H9 (cell line): Measurements from ENCODE around the gene ADAMTSL3. TPM values are rescaled to one million over a fixed set of nuclear protein-coding genes. Genes with fewer than 3 reads are reported as not detected.

Source experiments
- DNase-seq: peaks from one replicate; pipeline ENCODE4 v3.0.0-alpha.2; 2017
- H2AFZ ChIP-seq: one replicate; pipeline ENCODE4 v1.6.1; 2013; ENCODE audit warnings: mild to moderate bottlenecking, low read length, control low read depth, moderate library complexity
- H2AK5ac ChIP-seq: 2 replicates; pipeline ENCODE4 v1.6.1; 2013; ENCODE audit warnings: low read length, control low read depth, mixed read lengths; ENCODE audit not compliant: insufficient read length
- H2BK120ac ChIP-seq: one replicate; pipeline ENCODE4 v1.6.1; 2013; ENCODE audit warnings: low read depth, mild to moderate bottlenecking, low read length, control low read depth, inconsistent platforms; ENCODE audit not compliant: poor library complexity, severe bottlenecking
- H2BK12ac ChIP-seq: 2 replicates; pipeline ENCODE4 v1.6.1; 2013; ENCODE audit warnings: low read length, control low read depth, mixed read lengths, low read depth; ENCODE audit not compliant: insufficient read length
- H2BK15ac ChIP-seq: 2 replicates; pipeline ENCODE4 v1.6.1; 2013; ENCODE audit warnings: low read depth, low read length, control low read depth
- H2BK20ac ChIP-seq: one replicate; pipeline ENCODE4 v1.6.1; 2013; ENCODE audit warnings: low read depth, mild to moderate bottlenecking, low read length, control low read depth, inconsistent platforms; ENCODE audit not compliant: poor library complexity, severe bottlenecking
- H2BK5ac ChIP-seq: 2 replicates; pipeline ENCODE4 v1.6.1; 2013; ENCODE audit warnings: low read length, control low read depth, mixed read lengths; ENCODE audit not compliant: insufficient read length
- H3K14ac ChIP-seq: 2 replicates; pipeline ENCODE4 v1.6.1; 2013; ENCODE audit warnings: low read length, control low read depth; ENCODE audit not compliant: insufficient read depth
- H3K18ac ChIP-seq: 2 replicates; pipeline ENCODE4 v1.6.1; 2013; ENCODE audit warnings: low read depth, mild to moderate bottlenecking, mixed read lengths, low read length, control low read depth; ENCODE audit not compliant: insufficient read length
- H3K23ac ChIP-seq: 2 replicates; pipeline ENCODE4 v1.6.1; 2013; ENCODE audit warnings: low read length, control low read depth, mixed read lengths, low read depth; ENCODE audit not compliant: insufficient read length
- H3K23me2 ChIP-seq: 2 replicates; pipeline ENCODE4 v1.6.1; 2013; ENCODE audit warnings: low read depth, mild to moderate bottlenecking, mixed read lengths, low read length, control low read depth; ENCODE audit not compliant: insufficient read length, poor library complexity, severe bottlenecking
- H3K27ac ChIP-seq: 2 replicates; pipeline ENCODE4 v1.5.1; 2013; ENCODE audit warnings: low read length, control low read depth, mixed read lengths, low read depth; ENCODE audit not compliant: insufficient read length
- H3K27me3 ChIP-seq: 2 replicates; pipeline ENCODE4 v1.6.1; 2013; ENCODE audit warnings: low read length, control low read depth, inconsistent platforms; ENCODE audit not compliant: insufficient read depth
- H3K4ac ChIP-seq: 2 replicates; pipeline ENCODE4 v1.6.1; 2013; ENCODE audit warnings: low read depth, mild to moderate bottlenecking, control low read depth, inconsistent platforms, low read length, moderate library complexity
- H3K4me1 ChIP-seq: 2 replicates; pipeline ENCODE4 v1.6.1; 2013; ENCODE audit warnings: low read length, control low read depth, inconsistent platforms; ENCODE audit not compliant: insufficient read depth
- H3K4me2 ChIP-seq: 2 replicates; pipeline ENCODE4 v1.6.1; 2013; ENCODE audit warnings: low read length, control low read depth, mixed read lengths; ENCODE audit not compliant: insufficient read length, insufficient read depth
- H3K56ac ChIP-seq: 2 replicates; pipeline ENCODE4 v1.6.1; 2013; ENCODE audit warnings: low read depth, mild to moderate bottlenecking, mixed read lengths, low read length, control low read depth; ENCODE audit not compliant: insufficient read length
- H3K79me1 ChIP-seq: 2 replicates; pipeline ENCODE4 v1.6.1; 2013; ENCODE audit warnings: low read depth, mild to moderate bottlenecking, moderate library complexity, low read length, control low read depth, inconsistent platforms; ENCODE audit not compliant: insufficient read depth, poor library complexity, severe bottlenecking
- H3K79me2 ChIP-seq: 2 replicates; pipeline ENCODE4 v1.6.1; 2013; ENCODE audit warnings: low read length, control low read depth, inconsistent platforms; ENCODE audit not compliant: insufficient read depth
- H3K9ac ChIP-seq: 2 replicates; pipeline ENCODE4 v1.6.1; 2013; ENCODE audit warnings: low read length, control low read depth, mixed read lengths; ENCODE audit not compliant: insufficient read length; ENCODE audit errors: extremely low read depth
- H3K9me3 ChIP-seq: one replicate; pipeline ENCODE4 v1.6.1; 2013; ENCODE audit warnings: low read depth, low read length, inconsistent platforms; ENCODE audit not compliant: control insufficient read depth
- H3T11ph ChIP-seq: one replicate; pipeline ENCODE4 v1.6.1; 2013; ENCODE audit warnings: mild to moderate bottlenecking, low read length, control low read depth, inconsistent platforms
- H4K20me1 ChIP-seq: one replicate; pipeline ENCODE4 v1.6.1; 2013; ENCODE audit not compliant: control insufficient read depth, insufficient read length, insufficient read depth
- H4K5ac ChIP-seq: 2 replicates; pipeline ENCODE4 v1.6.1; 2013; ENCODE audit warnings: low read depth, mild to moderate bottlenecking, mixed read lengths, low read length, control low read depth; ENCODE audit not compliant: insufficient read length
- H4K8ac ChIP-seq: replicated peaks from 2 replicates; pipeline ENCODE4 v1.6.1; 2013; ENCODE audit warnings: low read length, control low read depth, mixed read lengths, low read depth; ENCODE audit not compliant: insufficient read length
- H4K91ac ChIP-seq: 2 replicates; pipeline ENCODE4 v1.6.1; 2013; ENCODE audit warnings: low read depth, mild to moderate bottlenecking, moderate library complexity, mixed read lengths, low read length, control low read depth; ENCODE audit not compliant: insufficient read length
- H3K27ac Mint-ChIP-seq, 3 experiments: 2 replicates in 2 of 3; 3 replicates in 1 of 3; pipeline ENCODE4 v1.8.0; 2020 to 2021; ENCODE audit warnings: mixed read lengths in 3 of 3, mild to moderate bottlenecking in 1 of 3, moderate library complexity in 1 of 3
- H3K27me3 Mint-ChIP-seq: 2 replicates; pipeline ENCODE4 v1.8.0; 2021; ENCODE audit warnings: low read depth, mild to moderate bottlenecking, moderate library complexity, mixed read lengths
- H3K36me3 Mint-ChIP-seq, 3 experiments: 2 replicates in 2 of 3; 3 replicates in 1 of 3; pipeline ENCODE4 v1.8.0; 2020 to 2021; ENCODE audit warnings: low read depth in 3 of 3, mixed read lengths in 3 of 3; ENCODE audit not compliant: insufficient read depth in 1 of 3
- H3K4me1 Mint-ChIP-seq, 2 experiments: 2 replicates each; pipeline ENCODE4 v1.8.0; 2020; ENCODE audit warnings: mixed read lengths in 2 of 2
- H3K4me3 Mint-ChIP-seq, 2 experiments: 2 replicates in 1 of 2; 3 replicates in 1 of 2; pipeline ENCODE4 v1.8.0; 2020 to 2021; ENCODE audit warnings: mild to moderate bottlenecking in 2 of 2, mixed read lengths in 2 of 2, moderate library complexity in 1 of 2
- H3K9me3 Mint-ChIP-seq, 2 experiments: 2 replicates in 1 of 2; 3 replicates in 1 of 2; pipeline ENCODE4 v1.8.0; 2020; ENCODE audit warnings: mild to moderate bottlenecking in 2 of 2, mixed read lengths in 2 of 2, moderate library complexity in 1 of 2
- WGBS: extraction: QIAGEN DNeasy Blood & Tissue Kit; methylation state at CpG from one replicate; pipeline ENCODE4 v1.1.7; 2013; ENCODE audit warnings: missing lambda C conversion rate, low lambda C conversion rate, mixed read lengths; ENCODE audit not compliant: insufficient read length; ENCODE audit errors: extremely low coverage; 5-methylcytosine and 5-hydroxymethylcytosine counted together
- total RNA-seq: library from RNA; stranded (reverse); gene quantifications from 2 replicates; pipeline ENCODE4 v1.2.1, GENCODE V29; 2021
- TF ChIP-seq, protein P1 (sequence below): fragments of 200-600 bp; sonication (generic); conservative IDR thresholded peaks from 3 replicates; pipeline ENCODE4 v1.8.0; 2021; ENCODE audit warnings: antibody characterized with exemption, mild to moderate bottlenecking

ADAMTSL3 gene
- total RNA-seq, 1 experiment from 2014 or later = 0.39 TPM

DNA sequence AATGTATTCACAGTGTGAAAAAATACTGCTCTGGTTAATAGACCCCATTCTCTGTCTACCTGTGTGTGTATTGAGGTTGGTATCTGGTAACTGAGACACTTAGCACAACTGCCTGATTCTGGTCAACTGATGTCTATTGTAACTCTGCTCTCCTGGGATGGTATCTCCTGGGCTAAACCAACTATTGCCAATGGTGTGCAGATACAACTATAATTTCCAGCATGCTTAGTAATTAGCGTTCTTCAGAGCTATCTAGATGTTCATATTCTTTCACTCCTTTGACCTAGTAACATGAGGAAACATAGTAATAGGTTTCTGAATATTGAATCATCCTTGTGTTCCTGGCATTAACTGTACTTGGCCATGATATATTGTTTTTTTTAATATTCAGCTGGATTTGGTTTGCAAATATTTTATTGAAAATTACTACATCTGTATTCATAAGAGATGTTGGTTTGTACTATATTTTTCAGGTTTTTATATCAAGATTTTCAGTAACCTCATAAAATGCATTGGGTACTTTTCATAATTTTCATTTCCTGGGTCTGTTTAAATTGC is 16.8 kb downstream of the ADAMTSL3 start:
- Histone ChIP-seq H4K91ac (no peak overlapping the region), H2BK12ac (no peak overlapping the region), H3K18ac (no peak overlapping the region), H3K4me2 (no peak overlapping the region), H4K20me1 (no peaks in the 10 kb centered on the region), H4K5ac (no peak overlapping the region), H2AK5ac (no peak overlapping the region), H2BK5ac (no peak overlapping the region), H3K4me1 (no peaks in the 10 kb centered on the region), H2BK120ac (no peak overlapping the region), H2BK15ac (no peak overlapping the region), H3T11ph (no peak overlapping the region), H4K8ac (no peak overlapping the region), H3K9ac (no peak overlapping the region), H3K27me3 (no peaks in the 10 kb centered on the region), H3K79me1 (no peaks in the 10 kb centered on the region), H3K27ac (no peak overlapping the region), H3K56ac (no peak overlapping the region), H2AFZ (no peak overlapping the region), H3K23me2 (no peaks in the 10 kb centered on the region), H2BK20ac (no peak overlapping the region), H3K23ac (no peak overlapping the region), H3K9me3 (no peaks in the 10 kb centered on the region), H3K4ac (no peak overlapping the region), H3K14ac (no peak overlapping the region), H3K79me2 (no peaks in the 10 kb centered on the region)
- Mint-ChIP-seq H3K9me3 (peaks cover 3 to 6% of the 10 kb centered on the region in 2 experiments; a peak in 2 of 5 replicates), H3K27ac (no peak overlapping the region), H3K36me3 (no peaks in the 10 kb centered on the region; a peak in 1 of 7 replicates), H3K4me1 (peaks cover 0 to 10% of the 10 kb centered on the region in 2 experiments; a peak in 2 of 4 replicates), H3K4me3 (no peak overlapping the region), H3K27me3 (no peaks in the 10 kb centered on the region)
- no CpG with 5 or more reads among the region's 1 CpG for WGBS
- no peak for DNase-seq
- TF ChIP-seq, protein P1, sequence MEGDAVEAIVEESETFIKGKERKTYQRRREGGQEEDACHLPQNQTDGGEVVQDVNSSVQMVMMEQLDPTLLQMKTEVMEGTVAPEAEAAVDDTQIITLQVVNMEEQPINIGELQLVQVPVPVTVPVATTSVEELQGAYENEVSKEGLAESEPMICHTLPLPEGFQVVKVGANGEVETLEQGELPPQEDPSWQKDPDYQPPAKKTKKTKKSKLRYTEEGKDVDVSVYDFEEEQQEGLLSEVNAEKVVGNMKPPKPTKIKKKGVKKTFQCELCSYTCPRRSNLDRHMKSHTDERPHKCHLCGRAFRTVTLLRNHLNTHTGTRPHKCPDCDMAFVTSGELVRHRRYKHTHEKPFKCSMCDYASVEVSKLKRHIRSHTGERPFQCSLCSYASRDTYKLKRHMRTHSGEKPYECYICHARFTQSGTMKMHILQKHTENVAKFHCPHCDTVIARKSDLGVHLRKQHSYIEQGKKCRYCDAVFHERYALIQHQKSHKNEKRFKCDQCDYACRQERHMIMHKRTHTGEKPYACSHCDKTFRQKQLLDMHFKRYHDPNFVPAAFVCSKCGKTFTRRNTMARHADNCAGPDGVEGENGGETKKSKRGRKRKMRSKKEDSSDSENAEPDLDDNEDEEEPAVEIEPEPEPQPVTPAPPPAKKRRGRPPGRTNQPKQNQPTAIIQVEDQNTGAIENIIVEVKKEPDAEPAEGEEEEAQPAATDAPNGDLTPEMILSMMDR = no peak
